IMR-90 (cell line): ENCODE results near the gene WNT7A.

Experiments used
- BHLHE40 ChIP-seq: fragments of 150-350 bp; IDR thresholded peaks from 2 replicates; pipeline ENCODE4 v1.6.1; 2016; ENCODE audit warnings: mild to moderate bottlenecking, low read depth, low read length
- CEBPB ChIP-seq: IDR thresholded peaks from 2 replicates; pipeline ENCODE4 v1.6.1; 2012; ENCODE audit warnings: low read depth, low read length, improper control_type of control experiment
- CTCF ChIP-seq: conservative IDR thresholded peaks from 2 replicates; pipeline ENCODE4 v1.5.1; 2012; ENCODE audit warnings: mild to moderate bottlenecking, low read depth, low read length, improper control_type of control experiment
- MAZ ChIP-seq: IDR thresholded peaks from 2 replicates; pipeline ENCODE4 v1.6.1; 2012; ENCODE audit warnings: low read depth, mild to moderate bottlenecking, low read length, improper control_type of control experiment, moderate library complexity, borderline replicate concordance
- MXI1 ChIP-seq: IDR thresholded peaks from 2 replicates; pipeline ENCODE4 v1.6.1; 2012; ENCODE audit warnings: low read depth, mild to moderate bottlenecking, low read length, moderate library complexity, borderline replicate concordance
- POLR2A ChIP-seq: IDR thresholded peaks from 2 replicates; pipeline ENCODE4 v1.6.1; 2012; ENCODE audit warnings: mild to moderate bottlenecking, low read depth, low read length
- SMC3 ChIP-seq: fragments of 150-350 bp; IDR thresholded peaks from 2 replicates; pipeline ENCODE4 v1.6.1; 2016; ENCODE audit warnings: low read depth, mild to moderate bottlenecking, antibody characterized with exemption, low read length, moderate library complexity
- USF2 ChIP-seq: fragments of 150-350 bp; IDR thresholded peaks from 2 replicates; pipeline ENCODE4 v1.6.1; 2017; ENCODE audit warnings: mild to moderate bottlenecking, antibody characterized with exemption, low read length, low read depth

- no peak for TF ChIP-seq SMC3
- TF ChIP-seq CTCF, result no peak
- TF ChIP-seq BHLHE40, result no peak
- no peak for TF ChIP-seq POLR2A
- no peak for TF ChIP-seq CEBPB
- no peak for TF ChIP-seq MAZ
- no peak for TF ChIP-seq USF2
- no peak for TF ChIP-seq MXI1
These were observed 29.5 kb downstream of the WNT7A start for GRCh38 chr3:13850161-13850945.
